Brain microvascular endothelial cell (primary cell): ENCODE measurements around the gene TXN2.
A peak's percentile ranks its signal among the peaks of the same experiment; 100 is the strongest.
"Not testable (repeated sequence)": the region's sequence is repeated elsewhere in the genome, so short reads cannot be mapped to it uniquely, and the experiment has no call there.

Experiments
- DNase-seq: peaks from one replicate; pipeline ENCODE4 v3.0.0-alpha.2; 2020
- H3K27ac ChIP-seq: fragments of 250-450 bp; sonication (Bioruptor Pico); 2 replicates; pipeline ENCODE4 v1.5.1; 2020; ENCODE audit warnings: mild to moderate bottlenecking, moderate library complexity
- H3K27me3 ChIP-seq: fragments of 250-450 bp; sonication (Bioruptor Pico); replicated peaks from 2 replicates; pipeline ENCODE4 v1.5.1; 2020; ENCODE audit warnings: mild to moderate bottlenecking
- H3K36me3 ChIP-seq: fragments of 250-450 bp; sonication (Bioruptor Pico); replicated peaks from 2 replicates; pipeline ENCODE4 v1.5.1; 2020; ENCODE audit warnings: mild to moderate bottlenecking
- H3K4me3 ChIP-seq: 2 replicates; pipeline ENCODE4 v1.5.1; 2011; ENCODE audit warnings: low read depth, mild to moderate bottlenecking, control low read depth, low read length, moderate library complexity
- CTCF ChIP-seq: IDR thresholded peaks from 2 replicates; pipeline ENCODE4 v1.5.1; 2011; ENCODE audit warnings: low read depth, mild to moderate bottlenecking, moderate library complexity, low read length, control low read depth, inconsistent platforms; ENCODE audit errors: missing control alignments
- in situ Hi-C: cut with HindIII; loops from 2 replicates; pipeline ENCODE4 v1.10.0; 2017; ENCODE audit warnings: low sequenced_read_pairs, low pct_ligation_motif_present

Gene TXN2

GRCh38 chr22:36481393-36482168, at the start of gene TXN2:
TXN2 (minus strand) TSS chr22:36481640; CDS start chr22:36480837, 803 bp downstream.
- Histone ChIP-seq H3K4me3 (peak within 1 kb of the TSS; percentile 78), H3K36me3 (peaks cover 17% of the 10 kb centered on the region), H3K27me3 (no peaks in the 10 kb centered on the region), H3K27ac (peak within 1 kb of the TSS; percentile 93)
- TF ChIP-seq CTCF, result no peak
- in situ Hi-C loops, result no loop called here
- DNase-seq, result peak; percentile 93

GRCh38 chr22:36528795-36529751, 47.6 kb upstream of the TXN2 start, which contains the start of gene EIF3D:
EIF3D (minus strand) TSS chr22:36529166; CDS start chr22:36526121, 3,045 bp downstream.
- H3K27me3 ChIP-seq, result no peaks in the 10 kb centered on the region
- H3K27ac ChIP-seq, result peak within 1 kb of the TSS; percentile 62
- peaks cover 20% of the 10 kb centered on the region for H3K36me3 ChIP-seq
- H3K4me3 ChIP-seq, result peak within 1 kb of the TSS; percentile 91
- in situ Hi-C loops, result no loop called here
- peak; percentile 3 for TF ChIP-seq CTCF
- DNase-seq, result peak; percentile 99

GRCh38 chr22:36528341-36528740, 46.9 kb upstream of the TXN2 start:
- Histone ChIP-seq H3K36me3 (peaks cover 28% of the 10 kb centered on the region), H3K4me3 (peak overlapping the region; percentile 91), H3K27me3 (no peaks in the 10 kb centered on the region), H3K27ac (peak overlapping the region; percentile 62)
- TF ChIP-seq CTCF, result no peak
- no peak for DNase-seq
- in situ Hi-C loops, result no loop called here

- Histone ChIP-seq H3K27ac (no peak overlapping the region), H3K36me3 (peaks cover 83% of the 10 kb centered on the region), H3K4me3 (no peak overlapping the region), H3K27me3 (no peaks in the 10 kb centered on the region)
- no peak for TF ChIP-seq CTCF
- no peak for DNase-seq
- in situ Hi-C loops, result no loop called here
Observed at GRCh38 chr22:36522662-36523061, 41.2 kb upstream of the TXN2 start.

GRCh38 chr22:36520423-36520822, 39.0 kb upstream of the TXN2 start:
- in situ Hi-C loops, result no loop called here
- Histone ChIP-seq H3K27me3 (no peaks in the 10 kb centered on the region), H3K36me3 (peaks cover 96% of the 10 kb centered on the region), H3K4me3 (no peak overlapping the region), H3K27ac (no peak overlapping the region)
- TF ChIP-seq CTCF, result no peak
- no peak for DNase-seq

GRCh38 chr22:36519906-36520305, 38.5 kb upstream of the TXN2 start:
- H3K4me3 ChIP-seq, H3K27me3 ChIP-seq, H3K27ac ChIP-seq, in situ Hi-C loops, DNase-seq: not testable (repeated sequence)
- peaks cover 97% of the 10 kb centered on the region for H3K36me3 ChIP-seq
